ENCODE measurements around the gene DYNLT2.

- TF ChIP-seq CTCF (IDR thresholded peaks at IDR 0.05) (no peak), POLR2A (IDR thresholded peaks at IDR 0.05) (no peak)
These were observed 41.4 kb downstream of the DYNLT2 start for GRCh38 chr6:169710009-169710408.

All from prostate gland (tissue), 2 donors.